Liver (tissue), 3 donors: ENCODE results near the gene EFS.

Source experiments
- EGR1 ChIP-seq, 2 donors: IDR thresholded peaks; 2 replicates each; pipeline ENCODE4 v1.6.1; 2016 to 2018; ENCODE audit warnings: antibody characterized with exemption in 2 of 2, low read depth in 2 of 2
- HNF4A ChIP-seq, 2 donors: conservative IDR thresholded peaks; 2 replicates each; pipeline ENCODE4 v1.6.1; 2016; ENCODE audit warnings: antibody characterized with exemption in 2 of 2, mild to moderate bottlenecking in 2 of 2
- JUND ChIP-seq, 2 donors: IDR thresholded peaks; 2 replicates each; pipeline ENCODE4 v1.6.1; 2016; ENCODE audit warnings: antibody characterized with exemption in 2 of 2
- MAX ChIP-seq: IDR thresholded peaks from 2 replicates; pipeline ENCODE4 v1.6.1; 2016; ENCODE audit warnings: antibody characterized with exemption
- RAD21 ChIP-seq, 2 donors: IDR thresholded peaks; 2 replicates each; pipeline ENCODE4 v1.6.1; 2016; ENCODE audit warnings: antibody characterized with exemption in 2 of 2, mild to moderate bottlenecking in 2 of 2
- REST ChIP-seq: IDR thresholded peaks from 2 replicates; pipeline ENCODE4 v1.6.1; 2016; ENCODE audit warnings: antibody characterized with exemption, mild to moderate bottlenecking
- RXRA ChIP-seq, 2 donors: IDR thresholded peaks; 2 replicates each; pipeline ENCODE4 v1.6.1; 2017 to 2018; ENCODE audit warnings: antibody characterized with exemption in 2 of 2, mild to moderate bottlenecking in 1 of 2
- SP1 ChIP-seq: IDR thresholded peaks from 2 replicates; pipeline ENCODE4 v1.6.1; 2018; ENCODE audit warnings: antibody characterized with exemption, mild to moderate bottlenecking
- TAF1 ChIP-seq: conservative IDR thresholded peaks from 2 replicates; pipeline ENCODE4 v1.6.1; 2016; ENCODE audit warnings: antibody characterized with exemption, mild to moderate bottlenecking
- YY1 ChIP-seq: IDR thresholded peaks from 2 replicates; pipeline ENCODE4 v1.6.1; 2016; ENCODE audit warnings: antibody characterized with exemption, mild to moderate bottlenecking
- TF ChIP-seq, protein P1 (sequence below): fragments of 150-350 bp; IDR thresholded peaks from 2 replicates; pipeline ENCODE4 v1.5.1; 2017; ENCODE audit warnings: improper control_type of control experiment, low read depth, low read length; ENCODE audit not compliant: missing input control
- donor health status: healthy.
- donor health status: healthy.

- TF ChIP-seq, protein P1, sequence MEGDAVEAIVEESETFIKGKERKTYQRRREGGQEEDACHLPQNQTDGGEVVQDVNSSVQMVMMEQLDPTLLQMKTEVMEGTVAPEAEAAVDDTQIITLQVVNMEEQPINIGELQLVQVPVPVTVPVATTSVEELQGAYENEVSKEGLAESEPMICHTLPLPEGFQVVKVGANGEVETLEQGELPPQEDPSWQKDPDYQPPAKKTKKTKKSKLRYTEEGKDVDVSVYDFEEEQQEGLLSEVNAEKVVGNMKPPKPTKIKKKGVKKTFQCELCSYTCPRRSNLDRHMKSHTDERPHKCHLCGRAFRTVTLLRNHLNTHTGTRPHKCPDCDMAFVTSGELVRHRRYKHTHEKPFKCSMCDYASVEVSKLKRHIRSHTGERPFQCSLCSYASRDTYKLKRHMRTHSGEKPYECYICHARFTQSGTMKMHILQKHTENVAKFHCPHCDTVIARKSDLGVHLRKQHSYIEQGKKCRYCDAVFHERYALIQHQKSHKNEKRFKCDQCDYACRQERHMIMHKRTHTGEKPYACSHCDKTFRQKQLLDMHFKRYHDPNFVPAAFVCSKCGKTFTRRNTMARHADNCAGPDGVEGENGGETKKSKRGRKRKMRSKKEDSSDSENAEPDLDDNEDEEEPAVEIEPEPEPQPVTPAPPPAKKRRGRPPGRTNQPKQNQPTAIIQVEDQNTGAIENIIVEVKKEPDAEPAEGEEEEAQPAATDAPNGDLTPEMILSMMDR: no peak
- TF ChIP-seq YY1: no peak
- TF ChIP-seq REST: no peak
- TF ChIP-seq MAX: no peak
- TF ChIP-seq JUND (IDR thresholded peaks at IDR 0.05): no peak
- TF ChIP-seq TAF1: no peak
- TF ChIP-seq RXRA (IDR thresholded peaks at IDR 0.05): no peak
- no peak for TF ChIP-seq HNF4A (conservative IDR thresholded peaks at IDR 0.05)
- no peak for TF ChIP-seq RAD21 (IDR thresholded peaks at IDR 0.05)
- TF ChIP-seq SP1: no peak
- no peak for TF ChIP-seq EGR1 (IDR thresholded peaks at IDR 0.05; ENCODE audit: low read depth in 2 of 2)
Measured at GRCh38 chr14:23307146-23307530, 57.8 kb downstream of the EFS start.
